K562 (cell line): ENCODE measurements around the gene ALDH8A1. TPM values are rescaled to one million over a fixed set of nuclear protein-coding genes. Genes with fewer than 3 reads are reported as not detected.
A peak's percentile ranks its signal among the peaks of the same experiment; 100 is the strongest.

Experiments used
- ATAC-seq: fragments of 200-7000 bp; cut with Tn5 transposase; 3 replicates; pipeline ENCODE4 v1.9.1; 2020; ENCODE audit warnings: moderate library complexity
- BruUV-seq: library from RNA; stranded (reverse); fragments of 400-500 nt; replicated peaks from 2 replicates; lab custom pipeline; 2021; lab: Mats Ljungman, UMichigan
- CTCF ChIA-PET: fragments of 300-600 bp; formaldehyde crosslinking; extraction: SDS; loops from one replicate; lab custom pipeline; 2021; ENCODE audit warnings: low intra/inter-chr PET ratio; lab: Yijun Ruan, JAX
- POLR2A ChIA-PET: fragments of 300-600, 350-650 bp; sonication (Branson Sonifier 250); formaldehyde crosslinking; extraction: SDS; loops from one replicate; lab custom pipeline; 2021; ENCODE audit warnings: antibody characterized with exemption, inconsistent platforms; lab: Yijun Ruan, JAX
- DNase-seq, 4 experiments: peaks; one replicate each; pipeline versions ENCODE4 v3.0.0 to v3.0.0-alpha.2; 2011 to 2018; ENCODE audit warnings: low spot score in 3 of 4, mixed read lengths in 3 of 4; ENCODE audit errors: extremely low read depth in 1 of 4
- FAIRE-seq: peaks from 2 replicates; lab custom pipeline; 2011; peaks lifted over from hg19 to GRCh38; lab: Jason Lieb, UNC
- H2AFZ ChIP-seq: 2 replicates; pipeline ENCODE4 v1.6.0; 2011; ENCODE audit warnings: low read depth, low read length, control low read depth, inconsistent platforms
- H3K27ac ChIP-seq: fragments of 200-600 bp; 3 replicates; pipeline ENCODE4 v1.8.0; 2011; ENCODE audit warnings: low read depth, mild to moderate bottlenecking, control low read depth, inconsistent platforms, low read length, moderate library complexity, mixed read lengths; ENCODE audit errors: extremely low read depth
- H3K27me3 ChIP-seq, 2 experiments: fragments of 300-600 bp in 1 of 2; 2 replicates in 1 of 2; 3 replicates in 1 of 2; pipeline versions ENCODE4 v1.6.0 to v1.8.0; 2011; ENCODE audit warnings: inconsistent platforms in 2 of 2, low read length in 2 of 2, mild to moderate bottlenecking in 1 of 2, mixed read lengths in 1 of 2, moderate library complexity in 1 of 2; ENCODE audit not compliant: control insufficient read depth in 2 of 2, insufficient read depth in 2 of 2
- H3K36me3 ChIP-seq: fragments of 300-600 bp; 3 replicates; pipeline ENCODE4 v1.8.0; 2011; ENCODE audit warnings: mild to moderate bottlenecking, low read length, inconsistent platforms; ENCODE audit not compliant: control insufficient read depth, insufficient read depth
- H3K4me1 ChIP-seq, 2 experiments: fragments of 200-600 bp in 1 of 2; replicated peaks in 1 of 2; 2 replicates in 1 of 2; 3 replicates in 1 of 2; pipeline versions ENCODE4 v1.5.1 to v1.8.0; 2011; ENCODE audit warnings: inconsistent platforms in 2 of 2, low read length in 2 of 2, mild to moderate bottlenecking in 1 of 2, mixed read lengths in 1 of 2, moderate library complexity in 1 of 2; ENCODE audit not compliant: control insufficient read depth in 2 of 2, insufficient read depth in 2 of 2
- H3K4me2 ChIP-seq: 2 replicates; pipeline ENCODE4 v1.6.1; 2011; ENCODE audit warnings: low read length, control low read depth, inconsistent platforms, mixed read lengths; ENCODE audit not compliant: insufficient read depth
- H3K4me3 ChIP-seq: fragments of 200-600 bp; sonication (generic), shearing (Covaris generic); 2 replicates; pipeline ENCODE4 v1.5.1; 2016; ENCODE audit warnings: control low read depth, inconsistent platforms
- H3K79me2 ChIP-seq: fragments of 200-600 bp; 3 replicates; pipeline ENCODE4 v1.8.0; 2011; ENCODE audit warnings: low read length, inconsistent platforms; ENCODE audit not compliant: control insufficient read depth, insufficient read depth
- H3K9ac ChIP-seq, 2 experiments: 2 replicates each; pipeline versions ENCODE4 v1.6.0 to v1.6.1; 2011; ENCODE audit warnings: low read depth in 2 of 2, low read length in 2 of 2, control low read depth in 1 of 2, inconsistent platforms in 1 of 2, mild to moderate bottlenecking in 1 of 2, mixed read lengths in 1 of 2; ENCODE audit not compliant: insufficient read depth in 1 of 2
- H3K9me1 ChIP-seq: one replicate; pipeline ENCODE4 v1.6.0; 2011; ENCODE audit warnings: inconsistent platforms, mild to moderate bottlenecking, low read length, moderate library complexity; ENCODE audit not compliant: control insufficient read depth, insufficient read depth
- H3K9me3 ChIP-seq: replicated peaks from 2 replicates; pipeline ENCODE4 v1.5.1; 2011; ENCODE audit warnings: low read depth, low read length, inconsistent platforms; ENCODE audit not compliant: control insufficient read depth, insufficient read depth
- H4K20me1 ChIP-seq: replicated peaks from 2 replicates; pipeline ENCODE4 v1.6.1; 2011; ENCODE audit warnings: low read length, inconsistent platforms, mixed read lengths; ENCODE audit not compliant: control insufficient read depth, insufficient read depth
- ADNP ChIP-seq: fragments of 200-800 bp; sonication (Bioruptor generic); IDR thresholded peaks from 2 replicates; pipeline ENCODE4 v1.6.1; 2016; ENCODE audit warnings: missing genetic modification characterization, missing compliant biosample characterization
- BCOR ChIP-seq: fragments of 450-650 bp; IDR thresholded peaks from 2 replicates; pipeline ENCODE4 v1.6.1; 2016
- CEBPB ChIP-seq: fragments of 450-650 bp; IDR thresholded peaks from 2 replicates; pipeline ENCODE4 v1.6.1; 2016; ENCODE audit warnings: missing genetic modification characterization, missing compliant biosample characterization
- CEBPG ChIP-seq, 3 experiments: fragments of 200-800 bp in 1 of 3; sonication (Bioruptor generic) in 1 of 3; sonication (generic) in 1 of 3; formaldehyde crosslinking in 1 of 3; IDR thresholded peaks in 2 of 3; conservative IDR thresholded peaks in 1 of 3; 2 replicates each; pipeline versions ENCODE4 v1.6.1 to v1.8.0; 2016 to 2022; ENCODE audit warnings: missing compliant biosample characterization in 2 of 3, missing genetic modification characterization in 2 of 3, mild to moderate bottlenecking in 1 of 3, missing genetic modification reagents in 1 of 3
- ERF ChIP-seq: fragments of 450-650 bp; formaldehyde crosslinking; IDR thresholded peaks from 2 replicates; pipeline ENCODE4 v1.4.0; 2020; ENCODE audit warnings: mild to moderate bottlenecking, mixed read lengths
- EZH2 ChIP-seq: IDR thresholded peaks from 2 replicates; pipeline ENCODE4 v1.6.1; 2012; ENCODE audit warnings: low read depth, mild to moderate bottlenecking, inconsistent platforms, low read length, borderline replicate concordance
- HDAC3 ChIP-seq: fragments of 450-650 bp; IDR thresholded peaks from 2 replicates; pipeline ENCODE4 v1.6.1; 2018; ENCODE audit warnings: borderline replicate concordance, mild to moderate bottlenecking, moderate library complexity; ENCODE audit not compliant: partially characterized antibody
- KLF16 ChIP-seq: IDR thresholded peaks from 2 replicates; pipeline ENCODE4 v1.6.1; 2016; ENCODE audit warnings: antibody characterized with exemption
- MTA1 ChIP-seq: fragments of 450-650 bp; IDR thresholded peaks from 2 replicates; pipeline ENCODE4 v1.6.1; 2017; ENCODE audit warnings: borderline replicate concordance
- RBM25 ChIP-seq: fragments of 200-400 bp; formaldehyde crosslinking; IDR thresholded peaks from 2 replicates; pipeline ENCODE4 v1.6.1; 2018; ENCODE audit warnings: low read length, low read depth, moderate library complexity; ENCODE audit not compliant: severe bottlenecking
- RCOR1 ChIP-seq, 2 experiments: IDR thresholded peaks; 2 replicates each; pipeline ENCODE4 v1.6.1; 2012; ENCODE audit warnings: low read depth in 2 of 2, low read length in 2 of 2, borderline replicate concordance in 1 of 2, improper control_type of control experiment in 1 of 2
- in situ Hi-C: fragments of 300-500 bp; cut with MboI; formaldehyde crosslinking; loops from 4 replicates; pipeline ENCODE4 v1.15.0; 2018; ENCODE audit warnings: inconsistent platforms, mixed read lengths
- intact Hi-C: fragments of 100-400 bp; cut with micrococcal nuclease; formaldehyde crosslinking; loops from 2 replicates; pipeline ENCODE4 v1.14.2; 2022
- polyA plus RNA-seq, 8 experiments: library from polyadenylated mRNA; depleted of rRNA in 4 of 8; stranded (reverse) in 5 of 8; unstranded in 3 of 8; fragments of >200 nt; fragmentation: Nextera tagmentation in 2 of 8; fragmentation: Illumina TruSeq in 1 of 8; extraction: Ambion mirVana in 2 of 8; extraction: Trizol in 1 of 8; gene quantifications; 2 replicates each; pipeline versions ENCODE4 v1.2.1 to v1.2.3, GENCODE V29; 2011 to 2014; ENCODE audit warnings: inconsistent platforms in 1 of 8, missing spikeins in 1 of 8
- total RNA-seq, 7 experiments: library from RNA; depleted of rRNA in 6 of 7; stranded (reverse); fragments of >200 nt in 6 of 7; fragmentation: Illumina TruSeq in 2 of 7; extraction: Trizol in 2 of 7; gene quantifications; 2 replicates each; pipeline versions ENCODE4 v1.2.1 to v1.2.3, GENCODE V29; 2011 to 2021; ENCODE audit warnings: low replicate concordance in 1 of 7
- TF ChIP-seq, protein P1 (sequence below): fragments of 200-800 bp; sonication (Bioruptor generic); IDR thresholded peaks from 2 replicates; pipeline ENCODE4 v1.6.1; 2017; ENCODE audit warnings: missing genetic modification characterization, missing compliant biosample characterization
- TF ChIP-seq, protein P2 (sequence below): sonication (generic); formaldehyde crosslinking; IDR thresholded peaks from 2 replicates; pipeline ENCODE4 v1.9.0; 2022; ENCODE audit warnings: mild to moderate bottlenecking, missing genetic modification reagents

The ALDH8A1 gene
- total and polyA plus RNA-seq, 9 of the 15 experiments (the other 6 are each of a cell fraction or from before 2014, with no cell fraction given): 0.03 to 0.18 (median 0.04) TPM; not detected in 2

DNA sequence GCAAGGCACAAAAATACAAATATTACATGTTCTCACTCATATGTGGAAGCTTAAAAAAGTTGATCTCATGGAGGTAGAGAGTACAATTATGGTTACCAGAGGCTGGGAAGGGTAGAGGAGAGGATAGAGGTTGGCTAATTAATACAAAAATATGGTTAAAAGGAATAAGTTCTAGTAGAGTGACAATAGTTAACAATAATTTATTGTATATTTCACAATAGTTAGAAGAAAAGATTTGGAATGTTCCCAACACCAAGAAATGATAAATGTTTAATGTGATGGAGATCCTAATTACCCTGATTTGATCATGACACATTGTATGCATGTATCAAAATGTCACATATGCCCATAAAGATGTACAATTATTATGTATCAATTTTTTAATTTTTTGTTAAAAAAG, 1.8 kb downstream of the ALDH8A1 start:
- no peak overlapping the region for H3K4me2 ChIP-seq
- H3K9ac ChIP-seq: no peak overlapping the region
- POLR2A ChIA-PET: interaction anchor here (0.7 to 1.6 kb wide), 2 partner anchors 8 to 9 kb away, joined by 4 to 5 read pairs; no protein-coding TSS in a partner anchor
- no peaks in the 10 kb centered on the region for H3K27me3 ChIP-seq
- H4K20me1 ChIP-seq: no peaks in the 10 kb centered on the region
- no peaks in the 10 kb centered on the region for H3K36me3 ChIP-seq
- no peaks in the 10 kb centered on the region for H3K9me3 ChIP-seq
- H3K4me1 ChIP-seq: no peaks in the 10 kb centered on the region; a peak in 1 of 5 replicates
- peak; percentile 11 for FAIRE-seq
- no peak overlapping the region for H2AFZ ChIP-seq
- H3K79me2 ChIP-seq: no peaks in the 10 kb centered on the region
- CTCF ChIA-PET: interaction anchor here (0.6 kb wide), 1 partner anchor 851 kb away, joined by 4 read pairs; no protein-coding TSS in a partner anchor
- no peak for DNase-seq
- intact Hi-C loops: loop anchor here (10.0 kb wide), 2 partner anchors 293 to 1023 kb away; no protein-coding TSS in a partner anchor
- H3K9me1 ChIP-seq: no peaks in the 10 kb centered on the region
- no peak for ATAC-seq
- BruUV-seq: no TSS peak
- in situ Hi-C loops: no loop called here
- no peak overlapping the region for H3K4me3 ChIP-seq
- TF ChIP-seq EZH2: no peak
- peak; percentile 50 for TF ChIP-seq CEBPB
- no peak for TF ChIP-seq CEBPG (CRISPR knock-in tag; IDR thresholded peaks at IDR 0.05)
- TF ChIP-seq CEBPG (tag; conservative IDR thresholded peaks at IDR 0.05 in 1 of 2, IDR thresholded peaks at IDR 0.05 in 1 of 2): peak; percentile 21 to 62; a peak in 1 of 4 replicates
- TF ChIP-seq, all 486 proteins: peak for 2
- no peak overlapping the region for H3K27ac ChIP-seq

DNA sequence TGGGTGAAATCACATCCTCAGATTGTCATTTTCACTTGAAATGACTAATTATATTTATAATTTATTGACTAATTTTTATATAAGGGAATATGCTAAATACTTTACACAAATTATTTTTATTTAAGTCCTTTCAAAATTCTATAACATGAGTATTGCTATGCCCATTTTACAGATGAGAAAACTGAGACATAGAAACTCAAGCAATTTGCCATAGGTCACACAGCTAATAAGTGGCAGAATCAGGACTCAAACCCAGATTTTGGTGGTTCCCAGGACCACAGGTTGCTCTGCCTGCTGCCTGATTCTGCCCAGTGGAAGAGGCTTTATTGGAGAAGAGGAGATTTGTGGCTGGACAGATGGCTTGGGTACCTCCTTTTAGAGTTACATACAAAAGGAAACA, 4.9 kb downstream of the ALDH8A1 start:
- H3K9me3 ChIP-seq: no peaks in the 10 kb centered on the region
- BruUV-seq: no TSS peak
- H3K4me1 ChIP-seq: no peaks in the 10 kb centered on the region
- no peaks in the 10 kb centered on the region for H4K20me1 ChIP-seq
- intact Hi-C loops: loop anchor here (10.0 kb wide), 2 partner anchors 290 to 1020 kb away; no protein-coding TSS in a partner anchor
- H3K9ac ChIP-seq: no peak overlapping the region
- H3K27ac ChIP-seq: no peak overlapping the region
- H3K4me3 ChIP-seq: no peak overlapping the region
- no peaks in the 10 kb centered on the region for H3K27me3 ChIP-seq
- H3K36me3 ChIP-seq: no peaks in the 10 kb centered on the region
- ATAC-seq: no peak
- in situ Hi-C loops: no loop called here
- TF ChIP-seq, protein P1, sequence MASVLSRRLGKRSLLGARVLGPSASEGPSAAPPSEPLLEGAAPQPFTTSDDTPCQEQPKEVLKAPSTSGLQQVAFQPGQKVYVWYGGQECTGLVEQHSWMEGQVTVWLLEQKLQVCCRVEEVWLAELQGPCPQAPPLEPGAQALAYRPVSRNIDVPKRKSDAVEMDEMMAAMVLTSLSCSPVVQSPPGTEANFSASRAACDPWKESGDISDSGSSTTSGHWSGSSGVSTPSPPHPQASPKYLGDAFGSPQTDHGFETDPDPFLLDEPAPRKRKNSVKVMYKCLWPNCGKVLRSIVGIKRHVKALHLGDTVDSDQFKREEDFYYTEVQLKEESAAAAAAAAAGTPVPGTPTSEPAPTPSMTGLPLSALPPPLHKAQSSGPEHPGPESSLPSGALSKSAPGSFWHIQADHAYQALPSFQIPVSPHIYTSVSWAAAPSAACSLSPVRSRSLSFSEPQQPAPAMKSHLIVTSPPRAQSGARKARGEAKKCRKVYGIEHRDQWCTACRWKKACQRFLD (CRISPR knock-in tag): no peak
- TF ChIP-seq CEBPG (CRISPR knock-in tag; IDR thresholded peaks at IDR 0.05) (no peak), CEBPG (tag; conservative IDR thresholded peaks at IDR 0.05 in 1 of 2, IDR thresholded peaks at IDR 0.05 in 1 of 2) (no peak), RBM25 (peak; percentile 85), ERF (CRISPR knock-in tag) (no peak), MTA1 (no peak), BCOR (peak; percentile 35; the same call in 1 of the 2 replicates), HDAC3 (no peak), ADNP (tag) (peak; percentile 69), KLF16 (no peak), RCOR1 (IDR thresholded peaks at IDR 0.05; ENCODE audit: borderline replicate concordance in 1 of 2, low read depth in 2 of 2, low read length in 2 of 2) (peak in 1 of 2 experiments; percentile 19; a peak in 1 of 4 replicates)
- TF ChIP-seq, protein P2, sequence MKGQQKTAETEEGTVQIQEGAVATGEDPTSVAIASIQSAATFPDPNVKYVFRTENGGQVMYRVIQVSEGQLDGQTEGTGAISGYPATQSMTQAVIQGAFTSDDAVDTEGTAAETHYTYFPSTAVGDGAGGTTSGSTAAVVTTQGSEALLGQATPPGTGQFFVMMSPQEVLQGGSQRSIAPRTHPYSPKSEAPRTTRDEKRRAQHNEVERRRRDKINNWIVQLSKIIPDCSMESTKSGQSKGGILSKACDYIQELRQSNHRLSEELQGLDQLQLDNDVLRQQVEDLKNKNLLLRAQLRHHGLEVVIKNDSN (CRISPR knock-in tag): no peak
- ChIA-PET POLR2A (interaction anchor here (0.6 kb wide), 1 partner anchor 23 kb away, joined by 3 read pairs; no protein-coding TSS in a partner anchor), CTCF (no interaction called here)
- no peaks in the 10 kb centered on the region for H3K9me1 ChIP-seq
- DNase-seq: no peak
- no peak overlapping the region for H3K4me2 ChIP-seq
- no peak overlapping the region for H2AFZ ChIP-seq
- H3K79me2 ChIP-seq: no peaks in the 10 kb centered on the region
- FAIRE-seq: no peak
